Upper lobe of left lung (tissue), 6 donors: Measurements from ENCODE around the gene KCNK15. TPM values are rescaled to one million over a fixed set of nuclear protein-coding genes. Genes with fewer than 3 reads are reported as not detected.

ENCODE experiments used
- ATAC-seq, 2 donors: fragments of 200-7000 bp; cut with Tn5 transposase; one replicate each; pipeline ENCODE4 v1.9.1; 2022; ENCODE audit warnings: mild to moderate bottlenecking in 2 of 2, moderate library complexity in 2 of 2; ENCODE audit not compliant: low FRiP score in 2 of 2
- DNase-seq, 2 donors: peaks; one replicate each; pipeline ENCODE4 v3.0.0-alpha.2; 2019 to 2020
- H3K27ac ChIP-seq, 4 donors: fragments of 200-600 bp; sonication (generic); one replicate each; pipeline ENCODE4 v1.5.1; 2016 to 2019
- H3K27me3 ChIP-seq, 4 donors: fragments of 200-600 bp; sonication (generic); one replicate each; pipeline ENCODE4 v1.5.1; 2017 to 2019
- H3K36me3 ChIP-seq, 4 donors: fragments of 200-600 bp; sonication (generic); one replicate each; pipeline ENCODE4 v1.5.1; 2016 to 2019
- H3K4me1 ChIP-seq, 4 donors: fragments of 200-600 bp; sonication (generic); one replicate each; pipeline ENCODE4 v1.5.1; 2018 to 2019
- H3K4me3 ChIP-seq, 4 donors: fragments of 200-600 bp; sonication (generic); one replicate each; pipeline ENCODE4 v1.5.1; 2017 to 2019; ENCODE audit warnings: mild to moderate bottlenecking in 2 of 4, moderate library complexity in 1 of 4
- H3K9me3 ChIP-seq, 4 donors: fragments of 200-600 bp; sonication (generic); one replicate each; pipeline ENCODE4 v1.5.1; 2018 to 2019
- EP300 ChIP-seq, 4 donors: sonication (generic); formaldehyde crosslinking; IDR thresholded peaks; one replicate each; pipeline ENCODE4 v1.5.1; 2017; ENCODE audit warnings: antibody characterized with exemption in 4 of 4, control low read depth in 2 of 4
- POLR2A ChIP-seq, 4 donors: fragments of 450-650 bp; IDR thresholded peaks; one replicate each; pipeline ENCODE4 v1.5.1; 2016 to 2017; ENCODE audit warnings: antibody characterized with exemption in 4 of 4, mild to moderate bottlenecking in 2 of 4
- POLR2AphosphoS5 ChIP-seq, 2 donors: sonication (generic); formaldehyde crosslinking; IDR thresholded peaks; one replicate each; pipeline ENCODE4 v1.5.1; 2017; ENCODE audit warnings: antibody characterized with exemption in 2 of 2
- WGBS, 2 donors: methylation state at CpG; one replicate each; pipeline ENCODE4 v1.1.5; 2017 to 2018; 5-methylcytosine and 5-hydroxymethylcytosine counted together
- total RNA-seq, 6 donors: library from RNA; depleted of rRNA in 4 of 6; stranded (reverse); fragments of >200 nt in 4 of 6; gene quantifications; one replicate each; pipeline versions ENCODE4 v1.1.0 to v1.2.1, GENCODE V29; 2016 to 2021
- TF ChIP-seq, protein P1 (sequence below), 6 experiments: fragments of 450-650 bp in 4 of 6; fragments of 200-600 bp in 2 of 6; sonication (generic) in 2 of 6; IDR thresholded peaks; one replicate each; pipeline ENCODE4 v1.5.1; 2016 to 2019; ENCODE audit warnings: antibody characterized with exemption in 6 of 6
- donor health status: DM: no; HTN: no; CAD: no; lungs with moderate emphysema.
- donor health status: DM: no; HTN: yes; CAD: no; lungs with severe emphysema.

Gene KCNK15
- total RNA-seq, 6 donors from 2014 or later: 1.0 to 2.7 (median 1.7) TPM

DNA sequence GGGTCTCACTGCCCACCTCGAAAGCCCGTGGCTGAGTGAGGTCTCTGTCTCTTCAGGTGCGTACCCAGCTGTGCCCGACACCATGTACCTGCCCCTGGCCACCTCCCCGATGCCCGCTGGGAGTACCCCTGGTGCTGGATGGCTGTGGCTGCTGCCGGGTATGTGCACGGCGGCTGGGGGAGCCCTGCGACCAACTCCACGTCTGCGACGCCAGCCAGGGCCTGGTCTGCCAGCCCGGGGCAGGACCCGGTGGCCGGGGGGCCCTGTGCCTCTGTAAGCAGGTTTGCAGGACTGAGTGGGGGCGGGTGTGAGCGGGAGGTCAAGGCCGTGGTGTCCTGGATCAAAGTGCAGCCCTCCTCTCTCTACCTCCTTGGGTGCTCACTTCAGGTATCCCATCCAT, 25.8 kb upstream of the KCNK15 start:
- Histone ChIP-seq H3K4me3 (no peak overlapping the region), H3K9me3 (no peaks in the 10 kb centered on the region), H3K27ac (peak overlapping the region; percentile 23 to 78 (median 68)), H3K36me3 (no peaks in the 10 kb centered on the region), H3K27me3 (no peaks in the 10 kb centered on the region), H3K4me1 (peaks cover 10 to 35% (median 21%) of the 10 kb centered on the region in 4 donors)
- peak in 1 of 2 donors; percentile 79 for DNase-seq
- WGBS, 2 donors: 76 to 98% methylated on average over 4 to 5 of the region's 19 CpGs
- ATAC-seq: no peak
- TF ChIP-seq EP300 (IDR thresholded peaks at IDR 0.05) (no peak), POLR2A (IDR thresholded peaks at IDR 0.05) (no peak), POLR2AphosphoS5 (IDR thresholded peaks at IDR 0.05) (no peak)
- TF ChIP-seq, protein P1, sequence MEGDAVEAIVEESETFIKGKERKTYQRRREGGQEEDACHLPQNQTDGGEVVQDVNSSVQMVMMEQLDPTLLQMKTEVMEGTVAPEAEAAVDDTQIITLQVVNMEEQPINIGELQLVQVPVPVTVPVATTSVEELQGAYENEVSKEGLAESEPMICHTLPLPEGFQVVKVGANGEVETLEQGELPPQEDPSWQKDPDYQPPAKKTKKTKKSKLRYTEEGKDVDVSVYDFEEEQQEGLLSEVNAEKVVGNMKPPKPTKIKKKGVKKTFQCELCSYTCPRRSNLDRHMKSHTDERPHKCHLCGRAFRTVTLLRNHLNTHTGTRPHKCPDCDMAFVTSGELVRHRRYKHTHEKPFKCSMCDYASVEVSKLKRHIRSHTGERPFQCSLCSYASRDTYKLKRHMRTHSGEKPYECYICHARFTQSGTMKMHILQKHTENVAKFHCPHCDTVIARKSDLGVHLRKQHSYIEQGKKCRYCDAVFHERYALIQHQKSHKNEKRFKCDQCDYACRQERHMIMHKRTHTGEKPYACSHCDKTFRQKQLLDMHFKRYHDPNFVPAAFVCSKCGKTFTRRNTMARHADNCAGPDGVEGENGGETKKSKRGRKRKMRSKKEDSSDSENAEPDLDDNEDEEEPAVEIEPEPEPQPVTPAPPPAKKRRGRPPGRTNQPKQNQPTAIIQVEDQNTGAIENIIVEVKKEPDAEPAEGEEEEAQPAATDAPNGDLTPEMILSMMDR (IDR thresholded peaks at IDR 0.05): no peak

DNA sequence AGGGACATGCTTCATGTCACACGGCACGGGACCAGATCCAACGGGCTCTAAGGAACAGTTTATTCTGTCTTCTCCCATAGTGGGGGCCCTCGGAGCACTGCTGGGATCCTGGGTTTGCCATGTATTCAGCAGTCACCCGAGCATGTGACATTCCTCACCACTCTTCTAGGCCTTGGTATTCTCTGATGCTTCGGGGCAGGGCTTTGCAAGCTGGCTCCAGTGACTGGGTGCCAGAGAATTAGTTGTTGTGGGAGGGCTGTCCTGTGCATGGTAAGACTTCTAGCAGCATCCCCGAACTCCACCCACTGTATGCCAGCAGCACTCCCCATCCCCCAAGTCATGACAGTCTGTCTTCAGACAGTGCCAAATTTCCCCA, 25.1 kb upstream of the KCNK15 start:
- WGBS, 2 donors: 52 to 66% methylated on average over 7 of the region's 7 CpGs
- peak; percentile 14 to 41 for ATAC-seq
- TF ChIP-seq, protein P1 (IDR thresholded peaks at IDR 0.05): no peak
- TF ChIP-seq EP300 (IDR thresholded peaks at IDR 0.05): peak in 1 of 4 donors; percentile 17
- peaks cover 8 to 28% (median 15%) of the 10 kb centered on the region in 4 donors for H3K4me1 ChIP-seq
- no peaks in the 10 kb centered on the region for H3K27me3 ChIP-seq
- DNase-seq: no peak
- H3K27ac ChIP-seq: peak overlapping the region; percentile 23 to 78 (median 68)
- no peaks in the 10 kb centered on the region for H3K36me3 ChIP-seq
- no peak overlapping the region for H3K4me3 ChIP-seq
- no peaks in the 10 kb centered on the region for H3K9me3 ChIP-seq

DNA sequence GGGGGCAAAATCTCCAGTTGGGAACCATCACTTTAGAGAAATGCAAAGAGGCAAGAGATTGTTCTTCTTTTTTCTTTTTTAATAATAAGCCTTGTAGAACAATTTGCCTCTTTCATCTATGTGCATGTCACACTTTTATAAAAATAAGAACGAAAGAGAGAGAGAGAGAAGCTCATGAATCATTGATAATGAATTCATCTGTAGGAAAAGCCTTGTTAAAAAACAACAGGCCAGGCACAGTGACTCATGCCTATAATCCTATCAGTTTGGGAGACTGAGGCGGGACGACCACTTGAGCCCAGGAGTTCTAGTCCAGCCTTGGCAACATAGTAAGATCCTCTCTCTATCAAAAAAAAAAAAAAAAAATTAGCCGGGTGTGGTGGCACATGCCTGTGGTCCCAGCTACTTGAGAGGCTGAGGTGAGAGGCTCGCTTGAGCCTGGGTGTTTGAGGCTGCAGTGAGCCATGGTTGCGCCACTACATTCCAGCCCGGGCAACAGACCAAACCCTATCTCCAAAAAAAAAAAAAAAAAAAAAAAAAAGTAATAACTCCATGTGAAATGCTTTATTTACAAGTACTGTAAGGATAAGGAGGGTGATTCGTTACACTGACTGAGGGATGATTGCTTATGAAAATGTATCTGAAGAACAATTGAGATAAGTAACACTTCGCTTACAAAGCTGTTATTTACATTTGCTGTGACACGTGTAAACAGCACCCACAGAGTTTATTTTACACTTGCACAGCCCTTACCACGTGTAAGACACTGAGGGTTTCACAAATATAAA, 24.5 kb upstream of the KCNK15 start:
- Histone ChIP-seq H3K27ac (peak overlapping the region; percentile 35 to 78 (median 68)), H3K4me3 (no peak overlapping the region), H3K9me3 (no peaks in the 10 kb centered on the region), H3K4me1 (peaks cover 8 to 22% (median 15%) of the 10 kb centered on the region in 4 donors), H3K36me3 (no peaks in the 10 kb centered on the region), H3K27me3 (no peaks in the 10 kb centered on the region)
- peak; percentile 75 to 76 for ATAC-seq
- TF ChIP-seq, protein P1 (IDR thresholded peaks at IDR 0.05): no peak
- TF ChIP-seq POLR2A (IDR thresholded peaks at IDR 0.05) (no peak), EP300 (IDR thresholded peaks at IDR 0.05) (no peak), POLR2AphosphoS5 (IDR thresholded peaks at IDR 0.05) (peak in 1 of 2 donors; percentile 9)
- DNase-seq: peak in 1 of 2 donors; percentile 83
- WGBS, 2 donors: 42 to 50% methylated on average over 11 of the region's 11 CpGs

DNA sequence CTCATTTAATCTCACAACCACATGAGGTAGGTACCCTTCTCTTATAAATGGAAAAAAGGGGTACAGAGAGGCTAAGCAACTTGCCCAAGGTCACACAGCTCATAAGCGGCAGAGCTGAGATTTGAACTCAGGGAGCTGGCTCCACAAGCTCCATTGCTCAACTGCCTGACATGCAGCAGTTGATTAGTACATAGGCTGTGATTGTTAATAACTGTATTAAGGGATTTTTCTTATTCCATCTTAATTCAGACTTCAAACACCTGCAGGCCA, 23.9 kb upstream of the KCNK15 start:
- DNase-seq: no peak
- 86 to 89% methylated on average over 1 of the region's 1 CpG for WGBS, 2 donors

More for the DNA sequence above, 23.9 kb upstream of the KCNK15 start:
- no peaks in the 10 kb centered on the region for H3K36me3 ChIP-seq
- no peak overlapping the region for H3K4me3 ChIP-seq
- H3K4me1 ChIP-seq: peaks cover 8 to 20% (median 15%) of the 10 kb centered on the region in 4 donors
- no peaks in the 10 kb centered on the region for H3K27me3 ChIP-seq
- TF ChIP-seq POLR2A (IDR thresholded peaks at IDR 0.05): no peak
- TF ChIP-seq, protein P1 (IDR thresholded peaks at IDR 0.05): no peak
- TF ChIP-seq POLR2AphosphoS5 (IDR thresholded peaks at IDR 0.05): no peak
- TF ChIP-seq EP300 (IDR thresholded peaks at IDR 0.05): no peak
- no peak for ATAC-seq
- peak overlapping the region in 3 of 4 donors; percentile 14 to 35 (median 35) for H3K27ac ChIP-seq
- no peaks in the 10 kb centered on the region for H3K9me3 ChIP-seq
